NCI-H345 treated with DMSO at 0.1 percent for 48 hours (cell line): Measurements from ENCODE around the gene ZDHHC11B.
"Not testable (repeated sequence)": the region's sequence is repeated elsewhere in the genome, so short reads cannot be mapped to it uniquely, and the experiment has no call there.

Experiments used
- DNase-seq: peaks from one replicate; lab custom pipeline; 2025; ENCODE audit not compliant: unreplicated experiment; lab: John Stamatoyannopoulos, UW

The ZDHHC11B gene

GRCh38 chr5:723309-723708 is 61.2 kb downstream of the ZDHHC11B start:
- DNase-seq, result not testable (repeated sequence)

- not testable (repeated sequence) for DNase-seq
Measured at GRCh38 chr5:719379-719778, 65.2 kb downstream of the ZDHHC11B start.

GRCh38 chr5:717143-717542 is 67.4 kb downstream of the ZDHHC11B start:
- DNase-seq, result no peak

- DNase-seq, result not testable (repeated sequence)
Measured at GRCh38 chr5:716740-717139, 67.8 kb downstream of the ZDHHC11B start.

- not testable (repeated sequence) for DNase-seq
Measured at GRCh38 chr5:715636-716035, 68.9 kb downstream of the ZDHHC11B start.

GRCh38 chr5:714215-715118 is 70.1 kb downstream of the ZDHHC11B start:
- not testable (repeated sequence) for DNase-seq

GRCh38 chr5:713686-714085 is 70.8 kb downstream of the ZDHHC11B start:
- DNase-seq, result not testable (repeated sequence)

GRCh38 chr5:708848-709517 is 75.5 kb downstream of the ZDHHC11B start:
- DNase-seq, result not testable (repeated sequence)

GRCh38 chr5:708374-708773 is 76.2 kb downstream of the ZDHHC11B start:
- DNase-seq, result not testable (repeated sequence)

GRCh38 chr5:706127-706526 is 78.4 kb downstream of the ZDHHC11B start:
- DNase-seq, result not testable (repeated sequence)

- not testable (repeated sequence) for DNase-seq
Measured at GRCh38 chr5:696753-697702, 87.5 kb downstream of the ZDHHC11B start.

GRCh38 chr5:696191-696590 is 88.3 kb downstream of the ZDHHC11B start:
- DNase-seq, result not testable (repeated sequence)

- not testable (repeated sequence) for DNase-seq
Measured at GRCh38 chr5:695475-695874, 89.1 kb downstream of the ZDHHC11B start.

GRCh38 chr5:694042-694431 is 90.5 kb downstream of the ZDHHC11B start:
- DNase-seq, result not testable (repeated sequence)

GRCh38 chr5:693271-694041 is 91.1 kb downstream of the ZDHHC11B start, which contains the start of gene TPPP:
Gene TPPP, minus strand, starts transcription at chr5:693352. Its CDS starts 15,292 bp downstream, at chr5:678060.
- DNase-seq, result peak; percentile 21

GRCh38 chr5:692529-693041 is 91.9 kb downstream of the ZDHHC11B start:
- DNase-seq, result not testable (repeated sequence)

- DNase-seq, result no peak
Measured at GRCh38 chr5:691817-692528, 92.6 kb downstream of the ZDHHC11B start.

GRCh38 chr5:691049-691448 is 93.5 kb downstream of the ZDHHC11B start:
- DNase-seq, result not testable (repeated sequence)

- DNase-seq, result not testable (repeated sequence)
Measured at GRCh38 chr5:690293-690692, 94.2 kb downstream of the ZDHHC11B start.
